Heart left ventricle (tissue), 13 donors: ENCODE data around the gene CAMSAP2.

ENCODE experiments used
- POLR2A ChIP-seq, 2 donors: fragments of 450-650 bp; IDR thresholded peaks; one replicate each; pipeline ENCODE4 v1.6.1; 2017; ENCODE audit warnings: antibody characterized with exemption in 2 of 2, mild to moderate bottlenecking in 2 of 2, moderate library complexity in 2 of 2
- TF ChIP-seq, protein P1 (sequence below), 12 donors: fragments of 200-600 bp; sonication (generic) in 4 of 12; IDR thresholded peaks; one replicate each; pipeline versions ENCODE4 v1.5.0 to v1.8.0; 2018 to 2022; ENCODE audit warnings: antibody characterized with exemption in 12 of 12, mild to moderate bottlenecking in 5 of 12
- donor health status: ischemic (EF 13 %, LVEDD 7.1; RV severe dilation, severe dysfunction).
- donor health status: DM: no; HTN: yes; CAD: no.
- donor health status: DM: no; HTN: no; CAD: no.
- donor health status: ischemic (EF 25% LVEDD 6.9; RV normal size, moderate dysfunction).
- donor health status: ischemic (EF 25% LVEDD 5.7; RV mildly dilated, moderate dysfunction).
- donor health status: ischemic (EF 35%, LVEDD 5.7; RV mildly dilated, moderate dysfunction).
- donor health status: nonischemic (EF 11% LVEDD 7.7; RV severe dilation, severe dysfunction).
- donor health status: DM: yes; HTN: yes; CAD: no.
- donor health status: PGD.
- donor health status: ischemic (EF 29% LVEDD 5.4; RV normal size, mild dysfunction).
- donor health status: nonischemic (EF 23%, LVEDD 6.1; RV moderate dilation, normal function).

DNA sequence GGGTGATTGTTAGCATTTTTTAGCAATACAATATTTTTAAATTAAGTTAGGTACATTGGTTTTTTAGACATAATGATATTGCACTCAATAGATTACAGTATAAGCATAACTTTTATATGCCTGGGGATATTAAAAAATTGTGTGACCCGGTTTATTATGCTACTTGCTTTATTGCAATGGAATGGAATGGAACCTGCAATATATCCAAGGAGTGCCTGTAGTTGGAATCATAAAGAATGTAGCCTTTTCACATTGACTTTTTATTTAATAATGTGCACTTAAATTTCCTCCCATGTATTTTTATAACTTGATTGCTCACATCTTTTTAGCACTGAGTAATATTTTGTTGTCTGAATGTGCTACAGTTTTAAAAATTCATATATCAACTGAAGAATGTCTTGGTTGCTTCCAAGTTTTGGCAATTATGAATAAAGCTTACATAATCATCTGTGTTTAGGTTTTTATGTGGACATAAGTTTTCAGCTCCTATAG is 49.2 kb downstream of the CAMSAP2 start:
- TF ChIP-seq, protein P1, sequence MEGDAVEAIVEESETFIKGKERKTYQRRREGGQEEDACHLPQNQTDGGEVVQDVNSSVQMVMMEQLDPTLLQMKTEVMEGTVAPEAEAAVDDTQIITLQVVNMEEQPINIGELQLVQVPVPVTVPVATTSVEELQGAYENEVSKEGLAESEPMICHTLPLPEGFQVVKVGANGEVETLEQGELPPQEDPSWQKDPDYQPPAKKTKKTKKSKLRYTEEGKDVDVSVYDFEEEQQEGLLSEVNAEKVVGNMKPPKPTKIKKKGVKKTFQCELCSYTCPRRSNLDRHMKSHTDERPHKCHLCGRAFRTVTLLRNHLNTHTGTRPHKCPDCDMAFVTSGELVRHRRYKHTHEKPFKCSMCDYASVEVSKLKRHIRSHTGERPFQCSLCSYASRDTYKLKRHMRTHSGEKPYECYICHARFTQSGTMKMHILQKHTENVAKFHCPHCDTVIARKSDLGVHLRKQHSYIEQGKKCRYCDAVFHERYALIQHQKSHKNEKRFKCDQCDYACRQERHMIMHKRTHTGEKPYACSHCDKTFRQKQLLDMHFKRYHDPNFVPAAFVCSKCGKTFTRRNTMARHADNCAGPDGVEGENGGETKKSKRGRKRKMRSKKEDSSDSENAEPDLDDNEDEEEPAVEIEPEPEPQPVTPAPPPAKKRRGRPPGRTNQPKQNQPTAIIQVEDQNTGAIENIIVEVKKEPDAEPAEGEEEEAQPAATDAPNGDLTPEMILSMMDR (IDR thresholded peaks at IDR 0.05), result no peak
- TF ChIP-seq POLR2A (IDR thresholded peaks at IDR 0.05), result no peak
